Activated T-cell treated with anti-CD3 and anti-CD28 coated beads for 24 hours (primary cell): Measurements from ENCODE around the gene TMEM50B.
A peak's percentile ranks its signal among the peaks of the same experiment; 100 is the strongest.
"Not testable (repeated sequence)": the region's sequence is repeated elsewhere in the genome, so short reads cannot be mapped to it uniquely, and the experiment has no call there.

Experiments used
- DNase-seq: peaks from one replicate; pipeline ENCODE4 v3.0.0-alpha.2; 2020; ENCODE audit warnings: low read depth

Gene TMEM50B

GRCh38 chr21:33478182-33478581 is 1.6 kb downstream of the TMEM50B start:
- no peak for DNase-seq

DNA sequence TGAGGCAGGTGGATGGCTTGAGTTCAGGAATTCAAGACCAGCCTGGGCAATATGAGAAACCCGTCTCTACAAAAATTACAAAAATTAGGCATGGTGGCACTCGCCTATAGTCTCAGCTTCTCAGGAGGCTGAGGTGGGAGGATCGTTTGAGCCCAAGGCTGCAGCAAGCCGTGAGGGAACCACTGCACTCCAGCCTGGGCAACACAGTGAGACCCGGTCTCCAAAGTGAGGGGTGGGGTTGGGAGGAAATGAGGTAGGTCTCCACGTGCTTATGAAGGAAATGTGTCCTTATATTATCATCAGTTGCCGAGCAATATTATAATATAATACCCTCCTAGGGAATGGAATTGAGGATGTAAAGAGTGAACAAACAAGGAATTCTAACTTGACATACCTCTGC is 2.7 kb downstream of the TMEM50B start:
- DNase-seq = no peak

DNA sequence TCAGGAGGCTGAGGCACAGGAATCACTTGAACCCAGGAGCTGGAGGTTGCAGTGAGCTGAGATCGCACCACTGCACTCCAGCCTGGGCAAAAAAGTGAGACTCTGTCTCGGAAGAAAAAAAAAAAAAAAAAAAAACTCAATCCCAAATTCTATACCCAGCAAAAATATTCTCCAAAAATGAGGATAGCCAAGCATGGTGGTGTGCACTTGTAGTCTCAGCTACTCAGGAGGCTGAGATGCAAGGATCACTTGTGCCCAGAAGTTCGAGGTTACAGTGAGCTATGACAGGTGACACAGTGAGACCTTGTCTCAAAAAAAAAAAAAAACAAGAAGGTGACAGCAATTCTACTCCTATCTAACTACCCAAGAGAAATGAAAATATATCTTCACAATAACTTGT is 6.4 kb downstream of the TMEM50B start:
- DNase-seq = no peak

GRCh38 chr21:33470701-33471100 is 9.1 kb downstream of the TMEM50B start:
- DNase-seq = no peak

- not testable (repeated sequence) for DNase-seq
Measured at GRCh38 chr21:33469183-33469582, 10.6 kb downstream of the TMEM50B start.

DNA sequence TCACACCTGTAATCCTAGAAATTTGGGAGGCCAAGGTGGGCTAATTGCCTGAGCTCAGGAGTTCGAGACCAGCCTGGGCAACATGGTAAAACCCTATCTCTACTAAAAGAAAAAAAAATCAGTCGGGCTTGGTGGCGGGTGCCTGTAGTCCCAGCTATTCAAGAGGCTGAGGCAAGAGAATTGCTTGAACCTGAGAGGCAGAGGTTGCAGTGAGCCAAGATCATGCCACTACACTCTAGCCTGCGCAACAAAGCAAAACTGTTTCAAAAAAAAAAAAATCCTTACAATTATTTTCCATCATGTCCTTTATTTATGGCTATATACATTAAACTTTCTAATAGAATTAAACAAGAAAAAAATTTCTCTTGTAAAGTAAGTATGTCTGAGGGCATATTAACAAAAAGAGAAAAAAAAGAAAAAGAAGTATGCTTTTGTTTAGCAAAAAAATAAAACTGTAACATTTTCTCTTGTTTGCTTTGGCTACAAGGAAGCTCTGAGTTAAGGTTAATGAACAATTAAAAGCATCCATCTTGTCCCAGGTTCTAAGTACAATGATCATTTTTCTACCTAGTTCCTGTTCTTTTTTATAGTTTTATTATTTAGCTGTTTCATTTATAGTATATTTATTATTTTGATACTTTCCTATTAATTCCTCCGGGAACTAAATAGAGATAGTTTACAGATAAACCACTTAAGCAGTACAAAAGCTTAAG is 18.1 kb downstream of the TMEM50B start:
- no peak for DNase-seq

DNA sequence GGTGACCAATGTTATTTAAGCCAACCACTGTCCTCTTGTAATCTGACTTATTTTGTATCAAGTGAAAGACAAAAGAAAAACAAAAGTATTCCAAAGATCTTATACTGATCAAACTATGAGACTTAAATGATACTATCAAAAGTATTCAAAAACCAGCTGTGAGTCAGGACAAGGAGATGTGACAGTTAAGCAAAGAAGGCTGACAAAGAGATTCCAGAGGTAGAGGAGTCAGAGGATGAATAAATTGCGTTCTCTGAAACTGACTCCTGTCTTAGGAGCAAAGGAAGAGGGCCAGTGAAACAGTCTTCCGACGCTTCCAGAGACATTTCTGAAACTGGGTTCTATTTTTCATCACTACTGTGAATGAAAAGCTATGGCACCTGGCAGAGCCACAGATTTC is 20.9 kb downstream of the TMEM50B start:
- DNase-seq = no peak

GRCh38 chr21:33455686-33456446 is 23.9 kb downstream of the TMEM50B start:
- DNase-seq = no peak

GRCh38 chr21:33452362-33452761 is 27.4 kb downstream of the TMEM50B start:
- DNase-seq = no peak

GRCh38 chr21:33451634-33452071 is 28.1 kb downstream of the TMEM50B start:
- DNase-seq = no peak

GRCh38 chr21:33449616-33450015 is 30.2 kb downstream of the TMEM50B start:
- no peak for DNase-seq

- not testable (repeated sequence) for DNase-seq
Measured at GRCh38 chr21:33446620-33447019, 33.2 kb downstream of the TMEM50B start.

GRCh38 chr21:33444499-33444898 is 35.3 kb downstream of the TMEM50B start:
- DNase-seq = no peak

- DNase-seq = no peak
Measured at GRCh38 chr21:33443194-33443593, 36.6 kb downstream of the TMEM50B start.

DNA sequence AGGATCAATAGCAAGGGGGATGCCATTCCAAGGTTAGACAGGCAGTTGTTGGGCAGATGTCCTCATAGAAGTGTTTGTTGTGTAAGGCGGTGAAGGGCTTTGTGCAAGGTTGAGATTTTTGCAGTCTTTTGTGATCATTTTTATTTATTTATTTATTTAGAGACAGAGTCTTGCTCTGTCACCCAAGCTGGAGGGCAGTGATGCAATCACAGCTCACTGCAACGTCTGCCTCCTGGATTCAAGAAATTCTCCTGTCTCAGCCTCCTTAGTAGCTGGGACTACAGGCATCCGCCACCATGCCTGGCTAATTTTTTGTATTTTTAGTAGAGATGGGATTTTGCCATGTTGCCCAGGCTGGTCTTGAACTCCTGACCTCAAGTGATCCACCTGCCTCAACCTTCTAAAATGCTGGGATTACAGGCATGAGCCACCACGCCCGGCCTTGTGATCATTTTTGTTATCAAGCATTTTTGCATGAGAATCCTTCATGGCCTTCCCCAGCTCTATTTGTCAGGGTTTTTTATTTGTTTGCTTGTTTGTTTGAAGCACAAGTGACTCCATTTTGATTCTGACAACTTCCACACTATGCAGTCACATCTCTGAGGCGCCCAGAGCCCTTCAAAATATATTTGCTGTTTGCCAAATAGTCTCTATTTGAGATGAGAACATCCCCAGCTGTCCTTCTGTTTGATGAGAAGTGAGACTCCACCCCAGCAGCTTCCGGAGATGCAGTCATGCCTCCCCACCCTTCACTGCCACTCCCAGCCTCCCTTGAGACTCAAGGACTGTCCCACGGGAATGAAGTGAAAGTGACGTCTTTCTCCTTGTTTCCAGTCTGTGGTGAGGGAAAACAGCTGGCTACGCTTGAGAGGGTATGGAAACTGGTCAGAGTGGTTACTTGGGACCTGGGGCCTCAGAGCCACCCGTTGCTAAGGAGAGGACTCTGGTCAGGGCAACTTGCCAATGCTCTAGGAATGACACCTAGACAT is 38.0 kb downstream of the TMEM50B start:
- DNase-seq = no peak

- DNase-seq = no peak
Measured at GRCh38 chr21:33437140-33437539, 42.6 kb downstream of the TMEM50B start.

GRCh38 chr21:33434770-33435360 is 44.9 kb downstream of the TMEM50B start:
- DNase-seq = peak; percentile 15

DNA sequence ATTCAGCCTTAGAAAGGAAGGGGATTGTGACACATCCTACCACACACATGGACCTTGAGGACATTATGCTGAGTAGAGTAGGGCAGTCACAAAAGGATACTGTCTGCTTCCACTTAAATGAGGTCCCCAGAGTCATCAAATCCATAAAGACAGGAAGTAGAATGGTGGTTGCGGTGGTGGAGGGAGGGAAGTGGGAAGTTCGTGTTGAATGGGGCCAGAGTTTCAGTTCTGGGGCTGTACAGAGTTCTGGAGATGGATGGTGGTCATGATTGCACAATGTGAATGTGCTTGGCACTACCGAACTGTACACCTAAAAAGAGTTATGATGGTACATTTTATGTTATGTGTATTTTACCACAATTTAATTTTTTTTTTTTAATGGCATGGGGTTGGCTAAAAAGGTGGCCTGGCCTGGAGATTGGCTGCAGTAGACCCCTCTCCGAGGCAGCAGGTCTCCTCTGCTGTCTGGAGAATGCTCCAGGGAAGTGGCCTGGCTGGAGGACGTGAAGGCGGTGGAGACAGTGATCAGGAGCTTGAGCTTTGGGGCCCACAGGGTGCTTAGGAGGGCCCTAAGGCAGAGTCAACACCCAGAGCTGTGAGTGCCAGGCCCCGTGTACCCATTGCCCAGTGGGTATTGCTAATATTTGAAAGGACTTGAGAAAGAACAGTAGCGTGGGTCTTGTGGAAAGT is 46.2 kb downstream of the TMEM50B start:
- no peak for DNase-seq

DNA sequence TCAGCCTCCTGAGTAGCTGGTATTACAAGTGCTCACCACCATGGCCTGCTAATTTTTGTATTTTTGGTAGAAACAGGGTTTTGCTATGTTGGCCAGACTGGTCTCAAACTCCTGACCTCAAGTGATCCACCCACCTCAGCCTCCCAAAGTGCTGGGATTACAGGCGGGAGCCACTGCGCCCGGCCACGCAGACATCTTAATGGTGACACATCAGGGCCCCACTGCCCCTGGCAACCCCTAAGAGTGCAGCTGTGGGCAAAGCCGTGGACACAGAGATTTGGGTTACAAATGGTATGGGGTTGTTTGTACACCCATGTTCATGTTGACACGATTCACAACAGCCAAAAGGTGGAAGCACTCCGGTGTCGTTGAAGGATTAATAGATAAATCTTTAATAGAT is 46.8 kb downstream of the TMEM50B start:
- no peak for DNase-seq

- DNase-seq = no peak
Measured at GRCh38 chr21:33432496-33432895, 47.3 kb downstream of the TMEM50B start.

- DNase-seq = no peak
Measured at GRCh38 chr21:33430858-33431257, 48.9 kb downstream of the TMEM50B start.
